ENCODE data around the gene NSMCE1. TPM values are rescaled to one million over a fixed set of nuclear protein-coding genes. Genes with fewer than 3 reads are reported as not detected.

The NSMCE1 gene
- total and polyA plus RNA-seq, 2 of the 4 experiments (the other 2 are of a cell fraction): 47.5 to 120 TPM

DNA sequence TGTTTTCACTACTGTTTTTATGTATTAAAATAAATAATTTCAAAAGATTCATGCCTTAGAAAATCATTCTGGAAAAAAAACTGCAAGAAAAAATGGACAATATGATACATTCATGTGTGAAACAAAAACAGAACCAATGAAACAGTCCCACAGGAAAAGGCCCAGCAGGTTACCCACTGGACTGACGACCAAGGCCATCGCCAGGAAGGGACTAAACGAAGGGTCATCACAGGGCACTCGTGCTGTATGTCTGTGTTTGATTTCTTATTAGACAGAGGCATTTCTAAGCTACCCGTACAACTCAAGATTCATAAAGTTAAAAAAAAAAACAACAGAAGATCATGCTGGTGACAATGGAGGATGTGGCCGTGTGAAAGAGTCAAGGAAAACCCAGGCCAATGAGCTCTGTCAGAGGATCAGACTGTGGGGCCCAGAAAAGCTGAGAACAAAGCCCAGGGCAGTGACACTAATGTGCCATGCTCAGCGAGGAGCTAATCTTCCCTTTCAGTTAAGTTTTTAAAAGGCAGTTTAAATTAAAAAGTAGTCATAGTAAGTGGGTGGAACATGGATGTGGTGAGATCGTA, 31.8 kb downstream of the NSMCE1 start:
- H3K56ac ChIP-seq (ENCODE audit: extremely low read depth, insufficient read depth, low read length): peak overlapping the region; percentile 2; the same call in 1 of the 2 replicates
- peak overlapping the region; percentile 61; the same call in 1 of the 2 replicates for H3K23ac ChIP-seq (ENCODE audit: low read depth, low read length)
- H2AK5ac ChIP-seq (ENCODE audit: low read depth, low read length): peak overlapping the region; percentile 100
- peaks cover 27% of the 10 kb centered on the region for H3K4me1 ChIP-seq (ENCODE audit: control insufficient read depth, insufficient read depth, low read length)
- H4K20me1 ChIP-seq (ENCODE audit: insufficient read depth, low read length): no peaks in the 10 kb centered on the region
- peak overlapping the region; percentile 62; the same call in 1 of the 2 replicates for H4K5ac ChIP-seq (ENCODE audit: low read depth, low read length)
- no peaks in the 10 kb centered on the region for H3K27me3 ChIP-seq (ENCODE audit: control insufficient read depth, insufficient read depth, low read length)
- BruUV-seq (replicated peaks): no TSS peak
- H2AK9ac ChIP-seq (replicated peaks; ENCODE audit: low read depth, low read length, poor library complexity): no peak overlapping the region
- H3K9ac ChIP-seq (ENCODE audit: low read depth, low read length): no peak overlapping the region
- peak overlapping the region; percentile 88 for H3K14ac ChIP-seq (replicated peaks; ENCODE audit: low read depth, low read length)
- H4K91ac ChIP-seq (ENCODE audit: insufficient read depth, low read depth, low read length): peak overlapping the region; percentile 92
- ATAC-seq (ENCODE audit: low read depth) (no peak), DNase-seq (no peak)
- peak overlapping the region; percentile 27; the same call in 1 of the 3 replicates for H2BK15ac ChIP-seq (ENCODE audit: low read depth, low read length)
- in situ Hi-C loops (cut with MboI; ENCODE audit: low sequenced_read_pairs) (no loop called here), dilution Hi-C loops (cut with HindIII; ENCODE audit: low sequenced_read_pairs, unreplicated experiment) (no loop called here), intact Hi-C loops (cut with micrococcal nuclease) (no loop called here)
- POLR2A ChIA-PET (ENCODE audit: unreplicated experiment): no interaction called here
- H3K18ac ChIP-seq (ENCODE audit: low read depth, low read length): peak overlapping the region; percentile 63
- no peaks in the 10 kb centered on the region for H3K9me3 ChIP-seq (ENCODE audit: control insufficient read depth, insufficient read depth, low read length)
- H3K9me1 ChIP-seq (ENCODE audit: insufficient read depth, low read length): peaks cover 27% of the 10 kb centered on the region
- H2AFZ ChIP-seq (replicated peaks; ENCODE audit: low read length, poor library complexity): no peak overlapping the region
- H3K36me3 ChIP-seq (ENCODE audit: control insufficient read depth, insufficient read depth, low read length): peaks cover 11% of the 10 kb centered on the region
- peaks cover 13 to 65% of the 10 kb centered on the region in 2 experiments; a peak in 3 of 4 replicates for H3K79me1 ChIP-seq (ENCODE audit: low read depth in 1 of 2, low read length in 2 of 2)
- peak overlapping the region; percentile 94 for H3K4ac ChIP-seq (ENCODE audit: low read depth, low read length)
- H4K8ac ChIP-seq (ENCODE audit: low read depth in 2 of 2, low read length in 2 of 2): peak overlapping the region; percentile 55 to 75; a peak in 3 of 4 replicates
- peak overlapping the region; percentile 97 for H2BK20ac ChIP-seq (ENCODE audit: low read depth, low read length)
- 80% methylated on average over 1 of the region's 8 CpGs; no CpG with 5 or more reads in 1 of the 2 experiments for WGBS, 2 experiments (ENCODE audit: extremely low coverage in 2 of 2, insufficient read length in 1 of 2)
- peak overlapping the region; percentile 2 for H2BK5ac ChIP-seq (ENCODE audit: low read depth, low read length, poor library complexity, severe bottlenecking)
- CTCF ChIA-PET: interaction anchor here (0.6 to 0.7 kb wide), 2 partner anchors 12 to 90 kb away, joined by 3 read pairs; no protein-coding TSS in a partner anchor
- peak overlapping the region; percentile 47 for H3K27ac ChIP-seq (ENCODE audit: insufficient read depth, low read length)
- no peak overlapping the region for H3K4me3 ChIP-seq (ENCODE audit: insufficient read depth, low read depth, low read length)
- H3K4me2 ChIP-seq (ENCODE audit: low read depth, low read length): no peak overlapping the region
- peak overlapping the region; percentile 99 for H2BK120ac ChIP-seq (ENCODE audit: low read depth, low read length)
- TF ChIP-seq MAZ (IDR thresholded peaks at IDR 0.05; ENCODE audit: borderline replicate concordance, low read depth, low read length) (no peak), MAFK (IDR thresholded peaks at IDR 0.05; ENCODE audit: low read depth, low read length) (no peak), BHLHE40 (IDR thresholded peaks at IDR 0.05; ENCODE audit: low read depth, low read length) (no peak), RCOR1 (IDR thresholded peaks at IDR 0.05; ENCODE audit: insufficient replicate concordance, low read length) (no peak), RAD21 (IDR thresholded peaks at IDR 0.05; ENCODE audit: low read length) (no peak), CEBPB (IDR thresholded peaks at IDR 0.05; ENCODE audit: low read depth, low read length) (no peak), POLR2A (IDR thresholded peaks at IDR 0.05; ENCODE audit: low read depth, low read length) (no peak), CHD1 (IDR thresholded peaks at IDR 0.05; ENCODE audit: low read depth, low read length) (no peak), FOS (IDR thresholded peaks at IDR 0.05; ENCODE audit: low read depth, low read length) (no peak), NFE2L2 (IDR thresholded peaks at IDR 0.05; ENCODE audit: low read depth, low read length) (no peak), RFX5 (IDR thresholded peaks at IDR 0.05; ENCODE audit: low read depth, low read length) (no peak), MXI1 (IDR thresholded peaks at IDR 0.05; ENCODE audit: borderline replicate concordance, low read depth, low read length) (no peak)
- TF ChIP-seq, protein P1, sequence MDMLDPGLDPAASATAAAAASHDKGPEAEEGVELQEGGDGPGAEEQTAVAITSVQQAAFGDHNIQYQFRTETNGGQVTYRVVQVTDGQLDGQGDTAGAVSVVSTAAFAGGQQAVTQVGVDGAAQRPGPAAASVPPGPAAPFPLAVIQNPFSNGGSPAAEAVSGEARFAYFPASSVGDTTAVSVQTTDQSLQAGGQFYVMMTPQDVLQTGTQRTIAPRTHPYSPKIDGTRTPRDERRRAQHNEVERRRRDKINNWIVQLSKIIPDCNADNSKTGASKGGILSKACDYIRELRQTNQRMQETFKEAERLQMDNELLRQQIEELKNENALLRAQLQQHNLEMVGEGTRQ (IDR thresholded peaks at IDR 0.05; ENCODE audit: low read depth, low read length): no peak
- TF ChIP-seq, protein P2, sequence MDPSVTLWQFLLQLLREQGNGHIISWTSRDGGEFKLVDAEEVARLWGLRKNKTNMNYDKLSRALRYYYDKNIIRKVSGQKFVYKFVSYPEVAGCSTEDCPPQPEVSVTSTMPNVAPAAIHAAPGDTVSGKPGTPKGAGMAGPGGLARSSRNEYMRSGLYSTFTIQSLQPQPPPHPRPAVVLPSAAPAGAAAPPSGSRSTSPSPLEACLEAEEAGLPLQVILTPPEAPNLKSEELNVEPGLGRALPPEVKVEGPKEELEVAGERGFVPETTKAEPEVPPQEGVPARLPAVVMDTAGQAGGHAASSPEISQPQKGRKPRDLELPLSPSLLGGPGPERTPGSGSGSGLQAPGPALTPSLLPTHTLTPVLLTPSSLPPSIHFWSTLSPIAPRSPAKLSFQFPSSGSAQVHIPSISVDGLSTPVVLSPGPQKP (IDR thresholded peaks at IDR 0.05; ENCODE audit: borderline replicate concordance, low read depth, low read length): no peak
- TF ChIP-seq, protein P3, sequence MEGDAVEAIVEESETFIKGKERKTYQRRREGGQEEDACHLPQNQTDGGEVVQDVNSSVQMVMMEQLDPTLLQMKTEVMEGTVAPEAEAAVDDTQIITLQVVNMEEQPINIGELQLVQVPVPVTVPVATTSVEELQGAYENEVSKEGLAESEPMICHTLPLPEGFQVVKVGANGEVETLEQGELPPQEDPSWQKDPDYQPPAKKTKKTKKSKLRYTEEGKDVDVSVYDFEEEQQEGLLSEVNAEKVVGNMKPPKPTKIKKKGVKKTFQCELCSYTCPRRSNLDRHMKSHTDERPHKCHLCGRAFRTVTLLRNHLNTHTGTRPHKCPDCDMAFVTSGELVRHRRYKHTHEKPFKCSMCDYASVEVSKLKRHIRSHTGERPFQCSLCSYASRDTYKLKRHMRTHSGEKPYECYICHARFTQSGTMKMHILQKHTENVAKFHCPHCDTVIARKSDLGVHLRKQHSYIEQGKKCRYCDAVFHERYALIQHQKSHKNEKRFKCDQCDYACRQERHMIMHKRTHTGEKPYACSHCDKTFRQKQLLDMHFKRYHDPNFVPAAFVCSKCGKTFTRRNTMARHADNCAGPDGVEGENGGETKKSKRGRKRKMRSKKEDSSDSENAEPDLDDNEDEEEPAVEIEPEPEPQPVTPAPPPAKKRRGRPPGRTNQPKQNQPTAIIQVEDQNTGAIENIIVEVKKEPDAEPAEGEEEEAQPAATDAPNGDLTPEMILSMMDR (conservative IDR thresholded peaks at IDR 0.05; ENCODE audit: low read depth, low read length): no peak
